GM10266 (cell line): Measurements from ENCODE around the gene PARVG.

Experiments
- DNase-seq: peaks from one replicate; pipeline ENCODE4 v3.0.0; 2012; ENCODE audit errors: extremely low spot score
- CTCF ChIP-seq: IDR thresholded peaks from 2 replicates; pipeline ENCODE4 v1.5.1; 2012; ENCODE audit warnings: mild to moderate bottlenecking, low read depth; ENCODE audit not compliant: control insufficient read depth, insufficient read depth; ENCODE audit errors: missing control alignments

The PARVG gene

GRCh38 chr22:44218071-44218470, 37.3 kb downstream of the PARVG start:
- no peak for TF ChIP-seq CTCF
- DNase-seq: peak; percentile 7

GRCh38 chr22:44219101-44219870, 38.6 kb downstream of the PARVG start:
- TF ChIP-seq CTCF: no peak
- no peak for DNase-seq

- TF ChIP-seq CTCF: no peak
- DNase-seq: no peak
These were observed 40.3 kb downstream of the PARVG start for GRCh38 chr22:44220727-44221680.

- TF ChIP-seq CTCF: no peak
- DNase-seq: no peak
These were observed 41.2 kb downstream of the PARVG start for GRCh38 chr22:44221710-44222475.

DNA sequence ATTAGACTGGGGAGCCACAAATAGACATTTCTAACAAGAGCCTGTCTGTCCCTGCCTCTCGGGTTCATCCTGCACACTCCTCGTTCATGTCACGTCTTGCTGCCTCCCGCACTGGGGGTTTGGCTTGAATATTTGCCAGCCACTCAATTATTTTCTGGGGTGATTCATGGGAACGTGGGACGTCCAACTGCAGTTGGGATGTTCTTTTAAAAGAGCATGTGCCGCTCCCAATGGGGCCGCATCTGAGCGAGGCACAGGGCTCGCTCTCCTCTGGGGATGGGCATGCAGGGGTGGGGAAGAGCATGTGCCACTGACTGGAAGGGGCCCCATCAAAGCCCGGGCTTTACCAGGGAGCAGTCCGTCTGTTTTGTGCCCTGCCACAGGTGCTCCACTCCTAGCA, 43.4 kb downstream of the PARVG start:
- TF ChIP-seq CTCF: no peak
- no peak for DNase-seq

DNA sequence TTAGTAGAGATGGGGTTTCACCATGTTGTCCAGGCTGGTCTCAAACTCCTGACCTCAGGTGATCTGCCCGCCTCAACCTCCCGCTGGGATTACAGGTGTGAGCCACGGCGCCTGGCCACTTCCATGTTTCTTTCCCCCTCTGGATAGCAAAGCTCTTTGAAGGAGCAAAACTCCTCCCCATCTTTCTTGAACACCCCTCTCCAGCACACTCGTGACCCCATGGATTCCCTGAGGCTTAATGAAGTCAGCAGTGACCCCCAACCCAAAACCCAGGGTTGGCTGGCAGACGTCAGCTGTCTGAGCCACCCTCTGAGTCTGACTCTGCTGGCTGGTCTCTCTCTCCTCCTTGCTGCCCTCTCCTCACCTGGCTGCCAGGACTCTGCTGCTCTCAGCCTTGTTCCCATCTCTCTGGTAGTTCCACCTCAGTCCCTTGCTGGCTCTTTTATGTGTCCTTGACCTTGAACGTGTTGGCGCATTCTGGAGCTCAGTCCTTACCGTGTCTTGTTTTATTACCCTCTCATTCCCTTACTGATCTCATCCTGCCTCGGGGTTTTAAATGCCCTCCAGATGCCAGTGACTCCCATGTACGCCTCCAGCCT, 44.5 kb downstream of the PARVG start:
- no peak for DNase-seq
- no peak for TF ChIP-seq CTCF
